A673 (cell line): ENCODE data around the gene ABCG5. TPM values are rescaled to one million over a fixed set of nuclear protein-coding genes. Genes with fewer than 3 reads are reported as not detected.

Experiments used
- BruUV-seq: library from RNA; stranded (reverse); fragments of 400-500 nt; replicated peaks from 2 replicates; lab custom pipeline; 2021; lab: Mats Ljungman, UMichigan
- CTCF ChIA-PET: fragments of 300-600 bp; sonication (Branson Sonifier 250); formaldehyde crosslinking; loops from one replicate; lab custom pipeline; 2022; ENCODE audit warnings: antibody characterized with exemption; lab: Charles Lee
- POLR2A ChIA-PET: fragments of 300-600 bp; sonication (Branson Sonifier 250); formaldehyde crosslinking; loops from one replicate; lab custom pipeline; 2022; ENCODE audit warnings: antibody characterized with exemption; ENCODE audit not compliant: low non-redundant PET; lab: Charles Lee
- DNase-seq: peaks from one replicate; pipeline ENCODE4 v3.0.0-alpha.2; 2015; ENCODE audit warnings: low spot score
- H3K27ac ChIP-seq: fragments of 200-600 bp; sonication (generic); 2 replicates; pipeline ENCODE4 v1.5.1; 2016; ENCODE audit warnings: mixed run types, low read depth, mild to moderate bottlenecking, mixed read lengths, antibody characterized with exemption, low read length; ENCODE audit not compliant: poor library complexity, severe bottlenecking
- H3K27me3 ChIP-seq: fragments of 200-600 bp; sonication (generic); replicated peaks from 2 replicates; pipeline ENCODE4 v1.6.1; 2017; ENCODE audit warnings: mixed run types, low read depth, mild to moderate bottlenecking, mixed read lengths, antibody characterized with exemption, low read length; ENCODE audit not compliant: insufficient read depth, poor library complexity
- H3K36me3 ChIP-seq: fragments of 200-600 bp; sonication (generic); 2 replicates; pipeline ENCODE4 v1.6.1; 2016; ENCODE audit warnings: mixed run types, mild to moderate bottlenecking, mixed read lengths, antibody characterized with exemption, low read length; ENCODE audit not compliant: insufficient read depth, poor library complexity, severe bottlenecking
- H3K4me1 ChIP-seq: fragments of 200-600 bp; sonication (generic); 2 replicates; pipeline ENCODE4 v1.6.1; 2017; ENCODE audit warnings: mixed run types, mild to moderate bottlenecking, mixed read lengths, antibody characterized with exemption, low read length; ENCODE audit not compliant: insufficient read depth, poor library complexity, severe bottlenecking
- H3K4me3 ChIP-seq: fragments of 200-600 bp; sonication (generic); 2 replicates; pipeline ENCODE4 v1.5.1; 2016; ENCODE audit warnings: low read depth, mixed run types, mild to moderate bottlenecking, mixed read lengths, low read length; ENCODE audit not compliant: poor library complexity, severe bottlenecking
- H3K9me3 ChIP-seq: fragments of 200-600 bp; sonication (generic); 2 replicates; pipeline ENCODE4 v1.6.1; 2016; ENCODE audit warnings: mixed run types, low read depth, mild to moderate bottlenecking, mixed read lengths, antibody characterized with exemption, low read length; ENCODE audit not compliant: poor library complexity, severe bottlenecking
- CTCF ChIP-seq: fragments of 300-800, 200-600 bp; sonication (generic); conservative IDR thresholded peaks from 2 replicates; pipeline ENCODE4 v1.5.1; 2017; ENCODE audit warnings: low read depth, mild to moderate bottlenecking, antibody characterized with exemption, low read length, moderate library complexity, mixed read lengths
- EZH2 ChIP-seq: fragments of 200-600 bp; sonication (generic); IDR thresholded peaks from 2 replicates; pipeline ENCODE4 v1.6.1; 2017; ENCODE audit warnings: borderline replicate concordance, low read depth, mild to moderate bottlenecking, mixed read lengths, antibody characterized with exemption, low read length; ENCODE audit not compliant: poor library complexity, severe bottlenecking
- intact Hi-C: fragments of 100-400 bp; cut with micrococcal nuclease; formaldehyde crosslinking; loops from one replicate; pipeline ENCODE4 v1.10.0; 2022; ENCODE audit not compliant: unreplicated experiment
- total RNA-seq: library from RNA; stranded (reverse); gene quantifications from 2 replicates; pipeline ENCODE4 v1.2.3, GENCODE V29; 2021

Gene ABCG5
- total RNA-seq, 1 experiment from 2014 or later: not detected

DNA sequence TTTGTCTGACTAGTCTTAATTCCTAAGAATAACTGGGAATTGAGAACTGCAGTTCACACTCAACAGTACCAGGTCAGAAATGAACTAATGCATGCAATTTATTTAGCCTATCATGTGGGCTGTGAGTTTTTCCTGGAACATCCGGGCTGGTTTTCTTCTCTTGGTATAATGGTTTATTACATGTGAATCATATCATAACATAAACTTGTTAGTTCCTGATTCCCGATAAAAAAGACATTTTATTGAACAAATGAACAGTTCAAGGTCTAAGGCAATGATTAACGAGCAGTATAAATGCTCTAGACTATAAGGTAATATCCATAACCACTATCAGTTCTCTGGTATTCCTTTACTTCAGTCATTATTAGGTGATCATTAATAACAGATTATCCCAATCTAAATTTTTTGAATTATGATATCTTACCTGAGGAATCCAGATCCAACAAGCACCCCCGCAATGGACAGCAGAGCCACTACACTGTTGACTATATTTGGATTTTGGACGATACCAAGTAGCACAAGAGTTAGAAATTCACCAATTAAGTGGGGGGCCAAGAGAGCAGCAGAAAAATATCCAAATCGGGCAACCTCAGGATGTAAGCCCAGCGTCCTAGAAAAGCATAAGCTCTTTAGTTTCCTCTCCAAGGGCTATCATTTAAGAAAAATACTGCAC lies 19.0 kb downstream of the ABCG5 start:
- CTCF ChIA-PET: no interaction called here
- intact Hi-C loops: no loop called here
- no peaks in the 10 kb centered on the region for H3K9me3 ChIP-seq
- H3K4me1 ChIP-seq: no peaks in the 10 kb centered on the region
- no TSS peak for BruUV-seq
- no peak overlapping the region for H3K27ac ChIP-seq
- no peaks in the 10 kb centered on the region for H3K36me3 ChIP-seq
- no peak for DNase-seq
- no peak for TF ChIP-seq EZH2
- no peak for TF ChIP-seq CTCF
- no peak overlapping the region for H3K4me3 ChIP-seq
- POLR2A ChIA-PET: no interaction called here
- no peaks in the 10 kb centered on the region for H3K27me3 ChIP-seq

- ChIA-PET CTCF (no interaction called here), POLR2A (no interaction called here)
- no TSS peak for BruUV-seq
- H3K27me3 ChIP-seq: no peaks in the 10 kb centered on the region
- no peak for TF ChIP-seq EZH2
- no peak for TF ChIP-seq CTCF
- no peak overlapping the region for H3K27ac ChIP-seq
- H3K9me3 ChIP-seq: no peaks in the 10 kb centered on the region
- intact Hi-C loops: no loop called here
- H3K36me3 ChIP-seq: no peaks in the 10 kb centered on the region
- no peaks in the 10 kb centered on the region for H3K4me1 ChIP-seq
- peak; percentile 28 for DNase-seq
- no peak overlapping the region for H3K4me3 ChIP-seq
Observed at GRCh38 chr2:43818761-43819160, 19.9 kb downstream of the ABCG5 start.

- Histone ChIP-seq H3K36me3 (no peaks in the 10 kb centered on the region), H3K27ac (no peak overlapping the region), H3K27me3 (no peaks in the 10 kb centered on the region), H3K4me3 (no peak overlapping the region), H3K4me1 (no peaks in the 10 kb centered on the region), H3K9me3 (no peaks in the 10 kb centered on the region)
- ChIA-PET POLR2A (no interaction called here), CTCF (no interaction called here)
- BruUV-seq: no TSS peak
- no peak for TF ChIP-seq EZH2
- TF ChIP-seq CTCF: no peak
- DNase-seq: no peak
- intact Hi-C loops: no loop called here
Observed at GRCh38 chr2:43814711-43815110, 23.9 kb downstream of the ABCG5 start.
